Measurements from ENCODE around the gene RBBP8NL.

Gene RBBP8NL

DNA sequence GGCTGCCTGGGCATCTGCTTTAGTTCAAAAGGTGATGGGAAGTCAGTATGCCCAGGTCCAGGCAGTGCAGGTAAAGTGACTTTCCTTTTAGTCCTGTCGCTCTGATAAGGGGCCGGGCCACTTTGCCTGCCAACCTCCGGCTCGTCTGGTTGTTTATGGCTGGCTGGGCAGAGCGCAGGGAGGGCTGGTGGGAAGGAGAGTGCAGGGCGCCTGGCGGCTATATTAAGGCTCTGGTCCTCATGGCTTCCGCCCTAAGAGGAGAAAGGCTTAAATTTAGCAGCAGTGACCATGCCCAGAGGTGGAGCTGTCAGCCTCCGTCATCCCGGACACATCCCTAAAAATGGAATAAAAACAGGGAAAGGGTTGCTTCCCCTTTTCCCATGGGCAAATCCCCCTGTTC is 33.8 kb upstream of the RBBP8NL start:
- no peak for DNase-seq (ENCODE audit: low read depth in 2 of 2)

DNA sequence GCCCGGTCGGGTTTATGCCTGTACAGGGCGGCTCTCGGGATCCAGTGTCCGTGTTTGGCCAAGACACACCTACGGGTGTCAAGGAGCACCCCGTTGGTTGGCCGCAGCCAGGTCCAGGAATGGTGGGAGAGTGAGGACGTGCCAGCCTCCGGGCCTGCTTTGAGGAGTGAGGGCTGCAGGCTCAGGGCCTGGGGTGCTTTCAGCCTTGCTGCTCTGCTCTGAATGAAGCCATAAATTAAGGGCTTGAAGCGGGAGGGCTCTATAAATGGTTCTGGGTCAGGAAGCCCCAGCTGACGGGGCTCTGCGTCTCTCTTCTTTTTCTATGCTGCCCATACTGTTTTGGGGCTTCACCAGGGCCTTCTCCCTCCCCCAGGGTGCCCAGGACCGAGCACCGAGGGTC is 33.3 kb upstream of the RBBP8NL start:
- no peak for DNase-seq (ENCODE audit: low read depth in 2 of 2)

DNA sequence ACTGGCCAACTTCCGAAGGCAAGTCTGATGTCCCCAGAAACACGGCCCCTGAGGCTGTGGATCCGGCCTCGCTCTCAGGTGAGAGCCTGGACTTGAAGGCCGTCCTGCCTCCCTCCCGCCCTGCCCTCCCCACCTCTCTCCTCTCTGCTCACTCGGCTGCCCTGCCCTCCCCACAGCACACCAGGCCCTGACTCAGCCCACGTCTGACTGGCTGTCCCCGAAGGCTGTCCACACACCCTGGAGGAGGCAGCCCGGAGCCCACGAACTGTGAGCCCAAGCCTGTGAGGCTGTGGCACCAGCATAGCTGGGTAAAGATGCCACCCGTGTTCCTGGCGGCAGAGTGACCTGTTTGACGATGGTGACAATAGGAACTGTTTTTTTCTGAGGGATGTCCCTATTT is 32.1 kb upstream of the RBBP8NL start:
- DNase-seq (ENCODE audit: low read depth in 2 of 2): no peak

DNA sequence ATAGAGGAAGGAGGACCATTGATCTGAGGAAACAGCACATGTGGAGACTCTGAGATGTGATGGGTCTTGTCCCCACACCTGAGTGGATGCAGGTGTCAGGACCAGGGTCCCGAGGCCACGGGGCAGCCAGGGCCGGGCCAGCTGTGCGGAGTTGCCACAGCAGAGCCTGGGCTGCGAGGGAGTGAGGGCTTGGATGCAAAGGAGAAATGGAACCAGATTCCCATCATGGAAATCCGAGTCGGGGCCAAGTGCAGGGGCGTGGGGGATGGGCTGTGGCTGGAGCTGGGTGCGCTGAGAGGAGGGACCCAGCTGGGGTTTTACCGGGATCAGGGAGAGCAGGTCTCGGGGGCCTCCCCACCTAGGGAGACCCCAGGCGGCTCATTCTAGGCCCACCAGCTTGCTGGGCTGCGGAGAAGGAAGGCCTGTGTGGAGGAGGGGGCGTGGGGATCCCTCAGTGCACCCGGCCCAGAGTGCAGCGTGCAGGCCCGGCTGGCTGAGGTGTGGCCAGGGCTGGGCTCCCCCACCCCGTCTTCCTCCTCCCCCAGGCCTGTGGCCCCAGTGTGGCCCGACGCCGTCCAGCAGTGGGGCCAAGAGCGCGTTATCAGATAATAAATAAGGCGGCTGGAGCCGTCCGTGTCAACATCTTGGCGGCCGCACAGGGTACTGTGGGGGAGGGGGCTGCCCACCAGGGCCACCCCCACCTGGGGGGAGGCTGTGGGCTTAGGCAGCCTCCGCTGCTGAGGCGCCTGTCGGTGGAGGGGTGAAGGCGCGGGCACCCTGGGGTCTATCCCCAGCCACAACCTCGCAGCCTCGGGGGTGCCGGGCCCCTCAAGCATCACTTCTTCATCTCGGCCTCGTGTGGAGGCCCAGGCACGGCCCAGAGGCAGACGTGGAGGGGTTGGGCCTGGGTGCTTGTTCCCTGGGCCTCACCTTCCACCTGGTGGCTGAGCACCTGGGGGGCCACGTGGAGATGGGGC is 31.2 kb upstream of the RBBP8NL start:
- no peak for DNase-seq (ENCODE audit: low read depth in 2 of 2)

DNA sequence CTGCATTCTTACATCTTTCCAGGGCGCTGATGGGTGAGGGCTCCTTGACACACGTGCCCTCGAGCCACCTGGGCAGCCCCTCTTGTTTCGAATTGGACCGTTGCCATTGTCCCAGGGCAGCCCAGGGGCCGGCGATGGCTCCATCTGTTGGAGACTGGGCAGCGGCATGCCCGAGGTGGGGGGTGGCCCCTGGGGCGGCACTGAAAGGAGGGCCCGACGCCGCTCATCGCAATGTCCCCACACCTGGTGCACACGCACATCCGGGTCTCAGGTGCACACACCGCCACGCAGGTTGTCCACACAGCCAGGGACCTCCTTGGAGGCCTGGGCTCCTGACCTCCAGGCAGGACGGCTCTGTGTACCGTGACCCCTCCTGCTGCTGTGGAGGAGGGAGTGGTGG is 30.5 kb upstream of the RBBP8NL start:
- no peak for DNase-seq (ENCODE audit: low read depth in 2 of 2)

DNA sequence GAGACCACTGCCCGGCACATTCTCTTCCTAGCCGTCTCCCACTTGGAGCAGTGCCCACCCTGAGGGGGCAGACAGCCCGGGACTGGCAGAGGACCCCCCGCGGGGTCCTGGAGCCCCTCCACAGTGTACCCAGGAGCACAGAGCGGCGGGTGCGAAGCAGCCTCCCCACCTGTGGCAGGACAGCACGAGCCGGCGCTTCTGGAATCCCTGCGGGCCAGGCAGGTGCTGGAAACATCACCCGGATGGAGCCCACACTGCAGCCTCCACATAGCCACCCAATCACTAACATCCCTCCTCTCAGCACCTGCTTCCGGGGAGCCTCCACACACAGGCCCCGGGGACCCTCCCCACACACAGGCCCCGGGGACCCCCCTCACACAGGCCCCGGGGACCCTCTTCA is 29.8 kb upstream of the RBBP8NL start:
- no peak for DNase-seq (ENCODE audit: low read depth in 2 of 2)

DNA sequence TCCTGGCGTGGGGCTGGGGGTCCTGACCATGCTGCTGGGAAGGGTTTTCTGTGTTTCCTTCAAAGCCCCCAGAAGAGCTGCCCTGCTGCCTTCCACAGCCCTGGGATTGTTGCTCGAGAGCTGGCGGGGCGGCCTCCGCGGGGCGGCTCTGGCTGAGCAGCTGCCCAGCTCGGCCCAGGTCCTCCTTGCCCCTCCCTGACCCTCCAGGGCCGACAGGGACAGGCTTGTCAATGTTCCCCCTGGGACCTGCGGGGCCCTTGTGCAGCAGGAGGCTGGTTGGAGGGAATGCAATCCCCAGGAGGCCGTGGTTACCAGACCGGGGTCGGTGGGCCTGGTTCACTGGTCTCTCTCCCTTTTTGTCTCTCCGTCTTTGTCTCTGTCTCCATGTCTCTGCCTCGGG is 28.6 kb upstream of the RBBP8NL start:
- DNase-seq (ENCODE audit: low read depth in 2 of 2): no peak

DNA sequence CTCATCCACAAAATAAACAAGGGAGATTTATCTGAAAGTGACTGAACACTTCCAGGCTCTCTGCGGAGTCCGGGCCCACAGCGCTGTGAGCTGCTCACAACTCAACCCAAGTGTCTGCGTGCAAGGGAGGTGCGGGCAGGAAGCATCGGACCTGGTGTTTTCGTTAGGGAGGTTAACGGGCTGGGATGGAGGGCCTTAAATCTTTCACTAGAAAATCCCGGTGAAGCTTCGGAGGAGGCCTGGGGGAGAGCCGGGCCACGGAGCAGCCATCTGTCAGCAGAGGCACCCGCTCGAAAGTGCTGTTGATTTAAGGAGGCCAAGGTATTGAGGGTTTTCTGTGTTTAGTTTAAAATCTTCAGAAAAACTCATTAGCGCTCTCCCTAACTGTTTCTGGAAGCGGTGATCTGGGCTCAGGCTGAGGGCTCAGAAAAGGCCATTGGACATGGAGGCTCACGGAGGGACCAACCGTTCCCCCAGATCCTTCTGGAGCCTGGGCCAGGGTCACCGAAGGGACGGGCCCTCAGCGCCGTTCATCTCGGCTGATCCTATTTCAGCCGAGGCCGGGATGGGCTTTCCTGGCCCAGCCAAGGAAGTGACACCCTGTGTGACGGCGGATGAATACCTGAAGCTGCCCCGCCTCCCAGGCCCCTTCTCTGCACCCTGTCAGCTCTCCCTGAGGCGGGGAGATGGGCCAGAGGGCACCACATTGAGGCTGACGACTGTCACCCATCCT is 27.7 kb upstream of the RBBP8NL start:
- DNase-seq (ENCODE audit: low read depth in 2 of 2): no peak

DNA sequence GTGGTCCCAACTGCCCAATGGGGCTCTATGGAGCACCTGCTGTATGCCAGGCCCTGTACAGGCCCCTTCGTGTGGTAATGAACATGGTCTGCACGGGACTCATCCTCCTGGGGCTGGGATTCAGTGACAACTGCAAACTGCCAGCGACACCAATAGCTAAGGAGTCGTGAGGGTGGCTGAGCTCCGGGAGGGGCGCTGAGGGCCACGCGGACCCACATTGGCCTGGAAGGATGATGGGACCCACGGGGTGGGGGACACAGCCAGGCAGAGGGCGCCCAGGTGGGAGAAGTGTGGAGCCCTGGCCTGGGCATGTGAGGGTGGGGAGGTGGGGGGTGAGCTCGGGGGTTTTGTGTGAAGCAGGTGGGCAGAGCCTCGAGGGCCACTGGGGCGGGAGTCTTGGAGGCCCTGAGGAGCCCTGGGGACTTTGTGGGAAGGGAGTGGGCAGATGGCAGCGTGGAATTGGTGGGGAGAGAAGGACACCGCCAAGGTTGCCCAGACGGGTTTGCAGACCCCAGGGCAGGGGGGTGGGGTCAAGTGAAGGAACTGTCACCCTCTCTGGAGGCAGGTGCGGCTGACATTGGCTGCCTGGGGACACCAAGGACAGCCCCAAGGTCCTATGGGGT is 26.0 kb upstream of the RBBP8NL start:
- DNase-seq (ENCODE audit: low read depth in 2 of 2): no peak

DNA sequence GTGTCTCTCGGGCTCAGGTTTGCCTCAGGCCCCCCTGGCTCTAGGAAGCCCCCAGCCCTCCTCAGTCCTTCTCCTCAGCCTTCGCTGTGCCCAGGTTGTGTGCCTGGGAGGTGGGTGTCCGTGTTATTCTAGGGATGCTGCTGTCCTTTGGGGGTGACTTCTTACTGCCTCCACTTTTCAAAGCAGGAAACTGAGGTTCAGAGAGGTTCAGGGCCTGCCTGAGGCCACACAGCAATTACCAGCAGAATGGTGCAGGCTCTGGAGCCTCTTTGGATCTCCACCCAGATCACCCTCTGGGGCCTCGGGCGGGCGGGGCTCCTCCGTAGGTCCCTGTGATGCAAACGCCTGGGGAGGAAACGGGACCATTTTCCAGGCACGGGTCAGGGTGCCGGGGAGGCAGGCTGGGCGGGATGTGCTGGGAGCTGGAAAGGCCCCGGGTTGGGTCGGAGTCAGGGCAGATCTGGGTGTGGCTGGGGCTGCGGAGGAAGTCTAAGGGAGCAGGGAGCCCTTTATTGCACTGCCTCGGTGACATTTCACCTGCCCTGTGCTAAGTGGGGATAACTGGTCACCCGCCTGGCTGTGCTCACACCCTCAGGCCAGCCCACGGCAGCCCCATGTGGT is 25.2 kb upstream of the RBBP8NL start:
- DNase-seq (ENCODE audit: low read depth in 2 of 2): no peak

DNA sequence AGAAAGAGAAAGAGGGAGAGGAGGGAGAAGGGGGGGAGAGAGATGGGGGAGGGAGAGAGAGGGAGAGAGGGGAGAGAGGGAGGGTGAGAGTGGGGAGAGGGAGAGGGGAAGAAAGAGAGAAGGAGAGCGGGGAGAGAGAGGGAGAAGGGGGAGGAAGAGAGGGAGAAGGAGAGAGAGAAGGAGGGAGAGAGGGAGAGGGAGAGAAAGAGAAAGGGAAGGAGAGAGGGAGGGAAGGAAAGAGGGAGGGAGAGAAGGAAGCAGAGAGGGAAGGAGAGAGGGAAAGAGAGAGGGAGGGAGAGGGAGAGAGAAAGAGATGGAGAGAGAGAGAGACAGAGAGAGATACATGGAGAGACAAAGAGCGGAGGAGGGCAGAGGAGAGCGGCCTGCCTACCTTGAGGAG is 24.6 kb upstream of the RBBP8NL start:
- DNase-seq (ENCODE audit: low read depth in 2 of 2): no peak

DNA sequence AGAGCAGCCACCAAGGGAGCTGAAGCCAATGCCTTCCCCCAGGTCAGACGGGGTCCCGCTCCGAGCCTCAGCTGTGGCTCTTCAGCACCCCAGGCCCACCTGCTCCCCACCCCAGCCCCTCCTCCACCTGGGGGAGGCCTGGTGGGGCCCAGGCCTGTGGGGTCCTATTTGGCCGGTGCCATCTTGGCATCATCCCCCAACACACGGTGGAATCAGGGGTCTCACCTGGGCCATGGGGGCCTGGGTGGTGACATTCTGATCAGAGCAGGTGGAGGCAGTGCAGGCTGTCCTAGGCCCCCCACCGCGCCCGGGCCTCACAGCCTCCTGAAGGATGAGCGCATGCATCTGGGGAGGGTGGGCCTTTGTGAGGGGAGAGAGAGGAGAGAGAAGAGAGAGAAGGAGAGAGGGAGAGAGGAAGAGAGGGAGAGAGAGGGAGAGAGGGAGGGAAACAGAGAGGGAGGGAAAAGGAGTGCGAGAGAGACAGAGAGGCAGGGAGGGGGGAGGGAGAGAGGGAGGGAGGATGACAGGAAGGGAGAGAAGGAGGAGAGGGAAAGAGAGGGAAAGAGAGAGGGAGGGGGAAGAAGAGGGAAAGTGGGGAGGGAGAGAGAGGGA is 23.9 kb upstream of the RBBP8NL start:
- DNase-seq (ENCODE audit: low read depth in 2 of 2): no peak

DNA sequence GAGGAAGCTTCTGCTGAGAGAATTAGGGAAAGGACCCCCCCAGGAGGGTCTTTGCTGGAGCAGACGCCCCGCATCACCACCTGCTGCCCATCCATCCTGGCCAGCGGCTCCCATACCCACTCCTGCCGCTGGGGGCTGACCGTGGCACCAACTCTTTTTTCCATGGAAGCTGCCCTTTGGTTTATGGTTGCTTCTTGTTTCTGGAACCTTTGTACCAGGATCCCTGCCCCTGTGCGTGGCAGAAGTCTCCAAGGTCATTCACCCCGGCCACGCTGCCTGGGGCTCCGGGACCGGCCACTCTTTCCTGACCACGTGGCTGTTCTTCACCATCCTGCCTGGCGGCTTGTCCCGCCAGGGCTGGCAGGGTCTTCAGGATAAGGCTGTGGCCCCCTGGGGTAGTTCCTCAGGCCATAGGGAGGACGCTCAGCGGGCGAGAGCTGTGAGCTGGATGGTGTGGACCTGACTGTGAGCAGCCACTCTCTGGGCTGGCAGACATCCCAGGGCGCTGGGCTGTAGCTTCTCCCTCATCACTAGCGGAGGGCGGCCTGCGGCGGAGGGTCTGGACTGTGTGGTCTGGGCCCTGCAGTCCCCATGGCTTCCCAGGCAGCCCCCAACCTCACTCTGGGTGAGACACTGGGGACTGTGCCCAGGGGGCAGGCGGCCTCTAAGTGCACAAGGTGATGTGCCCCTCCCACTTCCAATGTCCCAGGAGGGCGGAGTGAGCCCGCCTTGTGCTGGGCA is 22.8 kb upstream of the RBBP8NL start:
- no peak for DNase-seq (ENCODE audit: low read depth in 2 of 2)

DNA sequence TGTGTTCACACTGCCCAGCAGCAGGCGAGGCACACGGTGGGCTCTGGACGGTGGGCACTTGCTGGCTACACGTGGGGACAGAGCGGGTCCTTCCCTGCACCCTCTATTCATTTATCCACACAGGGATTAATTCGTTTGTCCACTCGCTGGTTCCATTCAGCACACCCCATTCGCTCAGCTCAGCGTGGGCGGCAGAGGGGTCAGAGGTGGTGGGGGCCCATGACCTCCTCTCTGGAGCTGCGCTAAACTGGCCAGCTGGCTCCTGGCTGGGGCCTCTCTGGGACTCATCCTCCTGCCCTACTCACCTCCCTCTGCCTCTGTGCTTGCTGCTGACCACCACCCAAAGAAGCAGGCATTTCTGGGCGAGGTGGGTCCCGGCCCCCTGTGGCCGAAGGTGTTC is 21.4 kb upstream of the RBBP8NL start:
- DNase-seq (ENCODE audit: low read depth in 2 of 2): no peak

DNA sequence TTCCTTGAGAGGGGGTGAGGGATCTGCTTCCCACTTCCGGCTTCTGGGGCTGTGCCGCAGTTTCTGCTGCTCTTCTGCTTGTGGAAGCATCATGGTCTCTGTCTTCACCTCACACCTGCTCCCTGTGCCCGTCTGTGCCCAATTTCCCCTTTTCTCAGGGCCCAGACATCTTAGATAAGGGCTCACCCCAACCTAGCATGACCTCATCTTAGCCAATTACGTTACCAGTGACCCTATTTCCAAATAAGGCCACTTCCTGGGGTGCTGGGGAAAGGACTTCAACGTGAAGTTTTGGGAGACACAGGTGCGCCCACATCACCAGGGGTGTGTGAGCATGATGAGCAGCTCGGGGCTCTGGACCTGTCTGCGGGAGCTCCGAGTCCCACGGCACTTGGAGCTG is 20.7 kb upstream of the RBBP8NL start:
- no peak for DNase-seq (ENCODE audit: low read depth in 2 of 2)

DNA sequence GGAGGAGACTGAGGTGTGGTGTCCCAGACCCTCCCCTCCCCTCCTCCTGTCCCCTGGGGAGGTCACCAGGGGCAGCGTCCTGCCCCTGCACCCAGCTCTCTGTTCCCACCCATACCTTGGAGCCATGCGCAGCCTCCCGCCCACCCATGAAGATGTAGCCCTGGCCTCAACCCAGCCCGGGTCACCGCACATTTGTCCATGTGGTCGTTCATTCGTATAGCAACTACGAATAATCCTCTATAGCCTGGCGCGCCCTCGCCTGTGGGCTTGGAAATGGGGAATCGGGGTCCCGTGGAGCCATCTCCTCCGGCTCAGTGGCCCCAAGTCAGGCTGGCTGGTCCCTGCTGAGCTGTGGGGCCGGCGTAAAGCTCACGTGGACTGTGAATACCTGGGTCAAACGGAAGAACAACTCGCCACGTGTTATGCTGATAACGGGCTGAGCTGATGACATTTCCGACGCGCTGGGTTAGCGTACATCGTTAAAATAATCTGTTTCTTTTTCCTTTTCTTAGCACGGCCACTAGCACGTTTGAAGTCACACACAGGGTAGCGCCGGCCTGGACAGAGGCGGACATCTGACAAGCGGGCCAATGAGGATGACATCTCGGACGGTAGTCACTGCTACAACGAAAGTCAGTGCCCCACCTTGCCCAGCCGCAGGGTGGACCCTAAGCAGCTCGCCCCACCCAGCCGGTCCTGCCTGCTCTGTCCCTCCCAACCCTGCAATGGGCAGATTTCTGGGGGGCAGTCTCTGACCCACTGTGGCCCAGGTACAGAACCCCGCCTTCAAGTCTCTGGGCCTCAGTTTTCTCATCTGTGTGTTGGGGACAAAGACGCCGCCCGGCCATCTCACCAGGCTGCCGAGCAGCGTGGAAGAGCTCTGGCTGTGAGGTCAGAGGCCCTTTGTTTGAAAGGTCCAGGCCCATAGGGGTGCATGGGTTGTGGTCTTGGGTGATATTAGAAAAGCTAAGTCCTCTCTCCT is 19.8 kb upstream of the RBBP8NL start:
- no peak for DNase-seq (ENCODE audit: low read depth in 2 of 2)

DNA sequence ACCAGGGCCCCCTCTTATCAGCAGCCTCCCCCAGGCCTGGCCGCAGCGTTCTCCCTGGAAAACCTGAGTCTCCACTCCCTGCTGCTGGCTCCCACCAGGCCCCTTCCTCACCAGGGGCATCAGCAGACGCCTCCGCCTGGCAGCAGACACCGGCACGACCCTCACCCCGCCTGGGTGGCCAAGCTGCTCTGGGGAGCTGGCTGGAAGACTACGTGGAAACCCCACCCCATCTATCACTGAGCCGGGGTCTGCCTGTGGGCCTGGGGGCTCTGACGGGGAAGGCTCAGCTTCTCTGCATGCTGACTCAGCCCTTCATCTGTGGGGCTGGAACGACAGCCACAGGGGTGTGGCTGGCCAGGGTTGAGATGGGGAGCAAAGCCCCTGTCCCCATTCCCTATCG is 19.1 kb upstream of the RBBP8NL start:
- no peak for DNase-seq (ENCODE audit: low read depth in 2 of 2)

DNA sequence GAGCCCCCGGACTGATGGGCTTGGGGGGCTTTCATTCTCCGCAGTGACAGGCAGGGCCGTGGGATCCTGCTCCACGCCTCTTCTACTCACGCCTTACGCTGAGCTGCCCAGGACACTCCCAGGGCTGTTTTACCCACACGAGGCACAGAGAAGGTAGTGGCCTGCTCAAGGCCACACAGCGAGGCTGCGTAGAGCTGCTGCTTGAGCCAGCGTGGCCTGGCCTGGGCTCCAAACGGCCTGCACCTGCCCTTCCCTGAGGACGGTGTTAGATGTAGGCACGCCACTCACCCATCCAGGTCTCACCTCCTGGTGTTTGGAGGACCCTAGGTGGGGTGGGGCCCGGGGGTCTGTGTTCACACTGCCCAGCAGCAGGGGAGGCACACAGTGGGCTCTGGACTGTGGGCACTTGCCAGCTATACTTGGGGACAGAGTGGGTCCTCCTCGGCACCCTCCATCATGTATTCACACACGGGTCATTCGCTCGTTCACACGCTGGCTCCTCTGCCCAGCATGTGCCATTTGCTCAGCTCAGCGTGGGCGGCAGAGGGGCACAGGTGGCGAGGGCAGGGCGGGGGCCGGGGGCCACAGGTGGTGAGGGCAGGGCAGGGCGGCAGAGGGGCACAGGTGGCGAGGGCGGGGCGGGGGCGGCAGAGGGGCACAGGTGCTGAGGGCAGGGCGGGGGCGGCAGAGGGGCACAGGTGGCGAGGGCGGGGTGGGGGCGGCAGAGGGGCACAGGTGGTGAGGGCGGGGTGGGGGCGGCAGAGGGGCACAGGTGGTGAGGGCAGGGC is 18.4 kb upstream of the RBBP8NL start:
- DNase-seq (ENCODE audit: low read depth in 2 of 2): no peak

DNA sequence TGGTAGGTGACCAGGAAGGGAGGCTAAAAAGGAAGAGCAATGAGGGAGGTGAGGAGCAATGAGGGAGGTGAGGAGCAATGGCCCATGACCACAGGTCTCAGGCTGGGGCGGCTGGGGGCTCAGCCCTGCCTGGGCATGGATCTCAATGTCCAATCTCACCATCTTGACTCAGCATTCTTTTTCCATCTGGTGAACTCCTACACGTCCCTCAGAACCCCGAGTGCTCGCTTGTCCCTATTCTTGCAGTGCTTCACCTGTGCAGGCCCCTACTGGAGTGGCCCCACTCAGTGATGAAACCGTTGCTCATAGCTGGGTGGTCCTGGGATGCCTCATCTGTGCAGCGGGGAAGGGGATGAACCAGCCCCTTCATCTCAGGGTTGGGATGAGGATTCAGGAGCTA is 16.9 kb upstream of the RBBP8NL start:
- no peak for DNase-seq (ENCODE audit: low read depth in 2 of 2)
